Smooth muscle cell (in vitro differentiated cells): Measurements from ENCODE around the gene GNG8. TPM values are rescaled to one million over a fixed set of nuclear protein-coding genes. Genes with fewer than 3 reads are reported as not detected.

ENCODE experiments used
- DNase-seq: peaks from one replicate; lab custom pipeline; 2025; ENCODE audit not compliant: unreplicated experiment; lab: John Stamatoyannopoulos, UW
- H2AFZ ChIP-seq: fragments of 200-600 bp; sonication (generic); 2 replicates; pipeline ENCODE4 v1.6.0; 2016; ENCODE audit warnings: antibody characterized with exemption, low read depth, mild to moderate bottlenecking
- H3F3A ChIP-seq: fragments of 200-600 bp; sonication (generic); 2 replicates; pipeline ENCODE4 v1.6.0; 2017; ENCODE audit warnings: antibody characterized with exemption, low read depth
- H3K27ac ChIP-seq: fragments of 200-600 bp; sonication (generic); 2 replicates; pipeline ENCODE4 v1.5.1; 2016; ENCODE audit warnings: low read depth, mild to moderate bottlenecking
- H3K27me3 ChIP-seq: fragments of 200-600 bp; sonication (generic); 2 replicates; pipeline ENCODE4 v1.6.1; 2016; ENCODE audit warnings: low read depth, mild to moderate bottlenecking
- H3K36me3 ChIP-seq: fragments of 200-600 bp; sonication (generic); 2 replicates; pipeline ENCODE4 v1.5.1; 2016; ENCODE audit warnings: low read depth
- H3K4me1 ChIP-seq: fragments of 200-600 bp; sonication (generic); 2 replicates; pipeline ENCODE4 v1.5.1; 2016; ENCODE audit warnings: low read depth
- H3K4me2 ChIP-seq: fragments of 200-600 bp; sonication (generic); 2 replicates; pipeline ENCODE4 v1.6.0; 2016; ENCODE audit warnings: mild to moderate bottlenecking
- H3K4me3 ChIP-seq: fragments of 200-600 bp; sonication (generic); 2 replicates; pipeline ENCODE4 v1.5.1; 2016; ENCODE audit warnings: mild to moderate bottlenecking
- H3K79me2 ChIP-seq: fragments of 200-600 bp; sonication (generic); 2 replicates; pipeline ENCODE4 v1.6.0; 2016; ENCODE audit warnings: low read depth, mild to moderate bottlenecking
- H3K9ac ChIP-seq: fragments of 200-600 bp; sonication (generic); 2 replicates; pipeline ENCODE4 v1.6.0; 2016; ENCODE audit warnings: low read depth
- H3K9me3 ChIP-seq: fragments of 200-600 bp; sonication (generic); replicated peaks from 2 replicates; pipeline ENCODE4 v1.5.1; 2016; ENCODE audit warnings: low read depth
- H4K20me1 ChIP-seq: fragments of 200-600 bp; sonication (generic); 2 replicates; pipeline ENCODE4 v1.6.0; 2016; ENCODE audit warnings: low read depth
- CTCF ChIP-seq: fragments of 200-600 bp; sonication (generic); IDR thresholded peaks from 2 replicates; pipeline ENCODE4 v1.5.1; 2017; ENCODE audit warnings: borderline replicate concordance, mild to moderate bottlenecking, antibody characterized with exemption; ENCODE audit not compliant: insufficient read depth, poor library complexity, severe bottlenecking
- WGBS: methylation state at CpG from one replicate; pipeline ENCODE4 v1.1.7; 2016; ENCODE audit warnings: low lambda C conversion rate; 5-methylcytosine and 5-hydroxymethylcytosine counted together
- polyA plus RNA-seq: library from polyadenylated mRNA; unstranded; fragments of >200 nt; fragmentation: Nextera tagmentation; extraction: Ambion mirVana; gene quantifications from 2 replicates; pipeline ENCODE4 v1.2.1, GENCODE V29; 2016
- total RNA-seq: library from RNA; depleted of rRNA; stranded (reverse); fragments of >200 nt; gene quantifications from 2 replicates; pipeline ENCODE4 v1.2.3, GENCODE V29; 2014

Gene GNG8
- total and polyA plus RNA-seq, 2 experiments from 2014 or later = 3.3 TPM; not detected in 1

- H3K9me3 ChIP-seq = no peaks in the 10 kb centered on the region
- no peak for TF ChIP-seq CTCF
- H3K4me3 ChIP-seq = no peak overlapping the region
- H3K36me3 ChIP-seq = no peaks in the 10 kb centered on the region
- H4K20me1 ChIP-seq = peaks cover 7% of the 10 kb centered on the region
- no peak overlapping the region for H3K27ac ChIP-seq
- H3F3A ChIP-seq = peaks cover 6% of the 10 kb centered on the region
- DNase-seq = no peak
- H3K4me1 ChIP-seq = peaks cover 11% of the 10 kb centered on the region
- peaks cover 12% of the 10 kb centered on the region for H3K79me2 ChIP-seq
- H2AFZ ChIP-seq = no peak overlapping the region
- H3K9ac ChIP-seq = no peak overlapping the region
- WGBS = 46% methylated on average over 16 of the region's 16 CpGs
- H3K27me3 ChIP-seq = peaks cover 3% of the 10 kb centered on the region
- H3K4me2 ChIP-seq = no peak overlapping the region
Measured at GRCh38 chr19:46654621-46655152, 18.7 kb upstream of the GNG8 start.

- Histone ChIP-seq H3K79me2 (no peaks in the 10 kb centered on the region), H3K9ac (no peak overlapping the region), H3K4me2 (no peak overlapping the region), H3K9me3 (no peaks in the 10 kb centered on the region), H4K20me1 (peaks cover 3% of the 10 kb centered on the region), H3K27ac (no peak overlapping the region), H3K27me3 (peaks cover 8% of the 10 kb centered on the region), H3K4me1 (no peaks in the 10 kb centered on the region), H3F3A (peaks cover 2% of the 10 kb centered on the region), H3K4me3 (no peak overlapping the region), H2AFZ (no peak overlapping the region), H3K36me3 (no peaks in the 10 kb centered on the region)
- no peak for DNase-seq
- 86% methylated on average over 7 of the region's 7 CpGs for WGBS
- TF ChIP-seq CTCF = no peak
Measured at GRCh38 chr19:46650445-46650844, 14.4 kb upstream of the GNG8 start.

- TF ChIP-seq CTCF = no peak
- H3K27ac ChIP-seq = no peak overlapping the region
- 36% methylated on average over 109 of the region's 144 CpGs for WGBS
- H4K20me1 ChIP-seq = peaks cover 3% of the 10 kb centered on the region
- H2AFZ ChIP-seq = no peak overlapping the region
- no peak overlapping the region for H3K4me2 ChIP-seq
- H3K79me2 ChIP-seq = no peaks in the 10 kb centered on the region
- H3K27me3 ChIP-seq = peaks cover 8% of the 10 kb centered on the region
- no peak overlapping the region for H3K4me3 ChIP-seq
- no peak for DNase-seq
- no peaks in the 10 kb centered on the region for H3K9me3 ChIP-seq
- no peaks in the 10 kb centered on the region for H3K36me3 ChIP-seq
- H3K9ac ChIP-seq = no peak overlapping the region
- H3F3A ChIP-seq = peaks cover 2% of the 10 kb centered on the region
- H3K4me1 ChIP-seq = no peaks in the 10 kb centered on the region
Measured at GRCh38 chr19:46648961-46649960, 13.3 kb upstream of the GNG8 start.
